Measurements from ENCODE around the gene RDH16.
"Not testable (repeated sequence)": the region's sequence is repeated elsewhere in the genome, so short reads cannot be mapped to it uniquely, and the experiment has no call there.

Gene RDH16

DNA sequence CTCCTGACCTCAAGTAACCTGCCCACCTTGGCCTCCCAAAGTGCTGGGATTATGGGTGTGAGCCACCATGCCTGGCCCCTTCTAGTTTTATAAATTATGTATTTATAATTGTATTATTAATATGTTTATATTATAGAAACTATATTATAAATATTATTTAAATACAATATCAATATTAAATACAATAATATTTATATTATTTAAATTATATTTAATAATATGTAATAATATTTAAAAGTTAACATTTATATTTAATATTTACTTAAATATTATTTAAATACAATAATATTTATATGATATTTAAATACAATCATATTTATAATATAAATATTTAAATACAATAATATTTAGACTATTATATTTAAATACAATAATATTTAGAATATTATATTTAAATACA is 43.2 kb downstream of the RDH16 start:
- no peak for DNase-seq
- Histone ChIP-seq H3K36me3 (no peaks in the 10 kb centered on the region), H3K9me3 (peaks cover 0 to 5% (median 0%) of the 10 kb centered on the region in 3 donors), H3K4me1 (no peaks in the 10 kb centered on the region), H3K27me3 (no peaks in the 10 kb centered on the region), H3K4me3 (no peak overlapping the region), H3K27ac (no peak overlapping the region)
- TF ChIP-seq, protein P1, sequence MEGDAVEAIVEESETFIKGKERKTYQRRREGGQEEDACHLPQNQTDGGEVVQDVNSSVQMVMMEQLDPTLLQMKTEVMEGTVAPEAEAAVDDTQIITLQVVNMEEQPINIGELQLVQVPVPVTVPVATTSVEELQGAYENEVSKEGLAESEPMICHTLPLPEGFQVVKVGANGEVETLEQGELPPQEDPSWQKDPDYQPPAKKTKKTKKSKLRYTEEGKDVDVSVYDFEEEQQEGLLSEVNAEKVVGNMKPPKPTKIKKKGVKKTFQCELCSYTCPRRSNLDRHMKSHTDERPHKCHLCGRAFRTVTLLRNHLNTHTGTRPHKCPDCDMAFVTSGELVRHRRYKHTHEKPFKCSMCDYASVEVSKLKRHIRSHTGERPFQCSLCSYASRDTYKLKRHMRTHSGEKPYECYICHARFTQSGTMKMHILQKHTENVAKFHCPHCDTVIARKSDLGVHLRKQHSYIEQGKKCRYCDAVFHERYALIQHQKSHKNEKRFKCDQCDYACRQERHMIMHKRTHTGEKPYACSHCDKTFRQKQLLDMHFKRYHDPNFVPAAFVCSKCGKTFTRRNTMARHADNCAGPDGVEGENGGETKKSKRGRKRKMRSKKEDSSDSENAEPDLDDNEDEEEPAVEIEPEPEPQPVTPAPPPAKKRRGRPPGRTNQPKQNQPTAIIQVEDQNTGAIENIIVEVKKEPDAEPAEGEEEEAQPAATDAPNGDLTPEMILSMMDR (IDR thresholded peaks at IDR 0.05) = no peak
- intact Hi-C loops (cut with DNase I; ENCODE audit: low total_unique reads) = no loop called here

DNA sequence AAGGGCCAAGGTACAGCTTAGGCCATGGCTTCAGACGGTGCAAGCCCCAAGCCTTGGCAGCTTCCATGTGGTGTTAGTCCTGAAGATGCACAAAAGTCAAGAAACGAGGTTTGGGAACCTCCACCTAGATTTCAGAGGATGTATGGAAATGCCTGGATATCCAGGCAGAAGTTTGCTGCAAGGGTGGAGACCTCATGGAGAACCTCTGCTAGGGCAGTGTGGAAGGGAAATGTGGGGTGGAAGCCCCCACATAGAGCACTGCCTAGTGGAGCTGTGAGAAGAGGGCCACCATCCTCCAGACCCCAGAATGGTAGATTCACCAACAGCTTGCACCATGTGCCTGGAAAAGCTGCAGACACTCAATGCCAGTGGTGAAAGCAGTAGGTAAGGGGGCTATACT is 48.0 kb downstream of the RDH16 start:
- H3K4me1 ChIP-seq; intact Hi-C loops (cut with DNase I; ENCODE audit: low total_unique reads); DNase-seq; H3K9me3 ChIP-seq; H3K27me3 ChIP-seq; H3K36me3 ChIP-seq; H3K4me3 ChIP-seq; H3K27ac ChIP-seq: not testable (repeated sequence)

DNA sequence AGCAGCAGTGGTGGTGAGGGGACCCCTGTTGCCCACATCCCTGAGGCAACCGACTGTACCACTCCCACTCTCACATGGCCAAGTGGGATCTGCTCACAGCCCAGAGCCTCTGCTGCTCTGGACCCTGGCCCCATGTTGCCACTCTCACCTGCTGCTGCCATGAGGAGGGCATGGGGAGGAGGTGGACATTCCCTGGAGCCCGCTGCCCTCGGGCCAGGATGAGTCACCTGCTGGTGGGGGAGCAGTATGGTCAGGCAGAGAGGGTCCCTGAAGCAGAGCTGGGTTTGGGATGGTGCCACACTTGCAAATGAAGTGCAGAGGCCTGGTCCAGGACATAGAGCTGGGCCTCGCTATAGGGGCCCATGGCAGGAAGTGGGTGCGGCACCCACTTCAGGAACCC is 49.3 kb downstream of the RDH16 start:
- Histone ChIP-seq H3K4me3 (no peak overlapping the region), H3K27me3 (no peaks in the 10 kb centered on the region)

DNA sequence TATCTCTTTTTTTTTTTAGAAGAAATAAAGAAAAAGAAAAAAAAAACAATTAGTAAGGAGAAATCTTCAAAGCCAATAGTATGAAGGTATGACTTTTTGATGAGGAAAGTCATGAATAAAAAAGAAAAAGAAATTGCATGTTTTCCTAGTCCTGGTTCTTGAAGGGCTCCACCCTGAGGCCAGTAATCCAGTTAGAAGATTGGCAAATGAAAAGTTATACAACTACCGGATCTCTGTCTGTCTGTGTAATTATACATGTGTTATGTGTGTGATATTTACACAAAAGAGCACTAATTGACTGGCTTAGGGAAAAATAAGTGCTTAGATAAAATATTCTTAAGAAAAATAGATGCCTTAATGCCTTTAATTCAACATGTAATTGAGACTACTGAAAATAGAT is 51.6 kb downstream of the RDH16 start:
- no peak overlapping the region for H3K4me3 ChIP-seq
- no peak overlapping the region for H3K27ac ChIP-seq
- H3K27me3 ChIP-seq = no peaks in the 10 kb centered on the region
- DNase-seq = no peak
- intact Hi-C loops (cut with DNase I; ENCODE audit: low total_unique reads) = no loop called here
- H3K36me3 ChIP-seq = no peaks in the 10 kb centered on the region
- no peaks in the 10 kb centered on the region for H3K4me1 ChIP-seq
- TF ChIP-seq, protein P1 (IDR thresholded peaks at IDR 0.05) = no peak
- peaks cover 0 to 22% (median 10%) of the 10 kb centered on the region in 3 donors for H3K9me3 ChIP-seq

More for the DNA sequence above, 49.3 kb downstream of the RDH16 start:
- DNase-seq = no peak
- intact Hi-C loops (cut with DNase I; ENCODE audit: low total_unique reads) = no loop called here
- TF ChIP-seq, protein P1 (IDR thresholded peaks at IDR 0.05) = no peak
- H3K4me1 ChIP-seq = no peaks in the 10 kb centered on the region
- no peaks in the 10 kb centered on the region for H3K36me3 ChIP-seq
- H3K9me3 ChIP-seq = peaks cover 0 to 7% (median 0%) of the 10 kb centered on the region in 3 donors
- H3K27ac ChIP-seq = no peak overlapping the region

DNA sequence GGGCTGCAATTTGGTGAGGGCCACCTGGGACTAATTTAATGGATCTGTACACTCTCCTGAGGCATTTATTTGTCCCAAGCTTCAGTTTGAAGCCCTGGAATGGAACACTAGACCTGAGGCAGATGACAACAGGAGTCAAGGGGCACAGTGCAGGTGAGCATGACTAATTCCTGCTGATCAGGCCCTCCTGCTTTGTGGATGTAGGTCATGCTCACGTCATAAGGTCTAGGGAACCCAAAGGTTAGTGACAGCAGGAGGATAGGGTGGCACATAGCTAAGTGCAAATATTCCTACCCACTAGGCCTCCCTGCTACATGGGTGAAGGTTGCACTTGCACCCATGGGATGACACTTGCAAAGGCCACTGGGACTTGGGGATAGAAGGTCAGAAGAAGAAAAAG is 54.0 kb downstream of the RDH16 start:
- peaks cover 0 to 27% (median 22%) of the 10 kb centered on the region in 3 donors for H3K9me3 ChIP-seq
- H3K27ac ChIP-seq = no peak overlapping the region
- no peaks in the 10 kb centered on the region for H3K27me3 ChIP-seq
- intact Hi-C loops (cut with DNase I; ENCODE audit: low total_unique reads) = no loop called here
- DNase-seq = no peak
- no peaks in the 10 kb centered on the region for H3K4me1 ChIP-seq
- H3K4me3 ChIP-seq = no peak overlapping the region
- H3K36me3 ChIP-seq = no peaks in the 10 kb centered on the region
- TF ChIP-seq, protein P1 (IDR thresholded peaks at IDR 0.05) = no peak
